ENCODE measurements around the gene PTMA. TPM values are rescaled to one million over a fixed set of nuclear protein-coding genes. Genes with fewer than 3 reads are reported as not detected.
"Not testable (repeated sequence)": the region's sequence is repeated elsewhere in the genome, so short reads cannot be mapped to it uniquely, and the experiment has no call there.

Gene PTMA
- polyA plus RNA-seq, 6 donors from 2014 or later = 1,295 to 2,538 (median 2,137) TPM

GRCh38 chr2:231709981-231710798 lies 1.9 kb downstream of the PTMA start:
- Mint-ChIP-seq H3K36me3 (peaks cover 7 to 16% of the 10 kb centered on the region in 2 donors), H3K4me1 (peaks cover 38 to 48% (median 44%) of the 10 kb centered on the region in 3 donors), H3K9me3 (peaks cover 0 to 3% (median 0%) of the 10 kb centered on the region in 7 donors), H3K27ac (peak overlapping the region; percentile 96 to 100 (median 99)), H3K4me3 (peak overlapping the region; percentile 90 to 100 (median 96)), H3K27me3 (no peaks in the 10 kb centered on the region)
- ATAC-seq (ENCODE audit: low read depth in 2 of 2) = peak; percentile 28
- DNase-seq = peak; percentile 92

GRCh38 chr2:231710799-231711676 lies 2.7 kb downstream of the PTMA start:
- ATAC-seq (ENCODE audit: low read depth in 2 of 2) (no peak), DNase-seq (peak; percentile 28)
- Mint-ChIP-seq H3K4me3 (peak overlapping the region; percentile 88 to 100 (median 92)), H3K27me3 (no peaks in the 10 kb centered on the region), H3K27ac (peak overlapping the region; percentile 100), H3K4me1 (peaks cover 45 to 49% (median 48%) of the 10 kb centered on the region in 3 donors), H3K36me3 (peaks cover 7 to 16% of the 10 kb centered on the region in 2 donors), H3K9me3 (peaks cover 0 to 3% (median 0%) of the 10 kb centered on the region in 7 donors)

- Mint-ChIP-seq H3K27me3 (no peaks in the 10 kb centered on the region), H3K27ac (peak overlapping the region; percentile 100), H3K4me1 (peaks cover 45 to 48% (median 46%) of the 10 kb centered on the region in 3 donors), H3K36me3 (peaks cover 7 to 16% of the 10 kb centered on the region in 2 donors), H3K9me3 (peaks cover 0 to 3% (median 0%) of the 10 kb centered on the region in 7 donors), H3K4me3 (peak overlapping the region; percentile 88 to 100 (median 92))
- no peak for ATAC-seq (ENCODE audit: low read depth in 2 of 2)
- DNase-seq = peak; percentile 34
Observed at GRCh38 chr2:231711677-231712450, 3.5 kb downstream of the PTMA start.

- Mint-ChIP-seq H3K4me1 (peaks cover 46 to 54% (median 50%) of the 10 kb centered on the region in 3 donors), H3K36me3 (peaks cover 7 to 16% of the 10 kb centered on the region in 2 donors), H3K4me3 (peak overlapping the region; percentile 88 to 97 (median 92)), H3K27ac (peak overlapping the region; percentile 100)
- H3K9me3 Mint-ChIP-seq, H3K27me3 Mint-ChIP-seq: not testable (repeated sequence)
- DNase-seq (peak; percentile 86), ATAC-seq (ENCODE audit: low read depth in 2 of 2) (peak; percentile 19 to 24)
Observed at GRCh38 chr2:231712451-231713021, 4.2 kb downstream of the PTMA start.

- peaks cover 46 to 63% (median 51%) of the 10 kb centered on the region in 3 donors for H3K4me1 Mint-ChIP-seq
- peak overlapping the region; percentile 33 to 94 (median 78) for H3K4me3 Mint-ChIP-seq
- H3K27ac Mint-ChIP-seq = peak overlapping the region; percentile 98 to 100 (median 100)
- not testable (repeated sequence) for H3K9me3 Mint-ChIP-seq; DNase-seq; H3K27me3 Mint-ChIP-seq; ATAC-seq (ENCODE audit: low read depth in 2 of 2)
- H3K36me3 Mint-ChIP-seq = peaks cover 7 to 16% of the 10 kb centered on the region in 2 donors
Observed at GRCh38 chr2:231713406-231713729, 5.0 kb downstream of the PTMA start.

GRCh38 chr2:231713730-231714638 lies 5.7 kb downstream of the PTMA start:
- ATAC-seq (ENCODE audit: low read depth in 2 of 2) = peak; percentile 11 to 15
- no peaks in the 10 kb centered on the region for H3K27me3 Mint-ChIP-seq
- peak overlapping the region; percentile 98 to 100 (median 100) for H3K27ac Mint-ChIP-seq

GRCh38 chr2:231714639-231715498 lies 6.5 kb downstream of the PTMA start:
- H3K27ac Mint-ChIP-seq = peak overlapping the region; percentile 87 to 100 (median 100)
- peak overlapping the region in 3 of 8 donors; percentile 22 to 60 (median 52) for H3K4me3 Mint-ChIP-seq
- DNase-seq (peak; percentile 70), ATAC-seq (ENCODE audit: low read depth in 2 of 2) (peak in 1 of 2 donors; percentile 12)
- peaks cover 0 to 4% (median 2%) of the 10 kb centered on the region in 7 donors for H3K9me3 Mint-ChIP-seq
- peaks cover 7 to 16% of the 10 kb centered on the region in 2 donors for H3K36me3 Mint-ChIP-seq
- peaks cover 48 to 64% (median 51%) of the 10 kb centered on the region in 3 donors for H3K4me1 Mint-ChIP-seq
- no peaks in the 10 kb centered on the region for H3K27me3 Mint-ChIP-seq

More at GRCh38 chr2:231713730-231714638, 5.7 kb downstream of the PTMA start:
- Mint-ChIP-seq H3K4me3 (peak overlapping the region; percentile 33 to 86 (median 70)), H3K36me3 (peaks cover 7 to 16% of the 10 kb centered on the region in 2 donors), H3K9me3 (peaks cover 0 to 4% (median 2%) of the 10 kb centered on the region in 7 donors), H3K4me1 (peaks cover 46 to 64% (median 51%) of the 10 kb centered on the region in 3 donors)
- peak; percentile 83 for DNase-seq

GRCh38 chr2:231715499-231715837 lies 7.1 kb downstream of the PTMA start:
- DNase-seq = no peak
- peak overlapping the region; percentile 15 to 100 (median 99) for H3K27ac Mint-ChIP-seq
- peaks cover 0 to 4% (median 2%) of the 10 kb centered on the region in 7 donors for H3K9me3 Mint-ChIP-seq
- H3K36me3 Mint-ChIP-seq = peaks cover 7 to 16% of the 10 kb centered on the region in 2 donors
- no peak for ATAC-seq (ENCODE audit: low read depth in 2 of 2)
- no peaks in the 10 kb centered on the region for H3K27me3 Mint-ChIP-seq
- H3K4me3 Mint-ChIP-seq = peak overlapping the region in 4 of 8 donors; percentile 4 to 52 (median 35)
- peaks cover 51 to 65% (median 51%) of the 10 kb centered on the region in 3 donors for H3K4me1 Mint-ChIP-seq

- peak; percentile 12 for DNase-seq
- H3K4me3 Mint-ChIP-seq = peak overlapping the region in 2 of 8 donors; percentile 22 to 52
- peaks cover 0 to 4% (median 2%) of the 10 kb centered on the region in 7 donors for H3K9me3 Mint-ChIP-seq
- H3K27ac Mint-ChIP-seq = peak overlapping the region in 5 of 6 donors; percentile 85 to 100 (median 94)
- no peak for ATAC-seq (ENCODE audit: low read depth in 2 of 2)
- H3K4me1 Mint-ChIP-seq = peaks cover 54 to 71% (median 56%) of the 10 kb centered on the region in 3 donors
- H3K36me3 Mint-ChIP-seq = peaks cover 7 to 16% of the 10 kb centered on the region in 2 donors
- H3K27me3 Mint-ChIP-seq = peaks cover 0 to 3% (median 0%) of the 10 kb centered on the region in 3 donors
Observed at GRCh38 chr2:231715988-231716616, 7.8 kb downstream of the PTMA start.

- peak overlapping the region; percentile 70 to 100 (median 86) for H3K27ac Mint-ChIP-seq
- ATAC-seq (ENCODE audit: low read depth in 2 of 2) (no peak), DNase-seq (peak; percentile 20)
- peaks cover 0 to 5% (median 0%) of the 10 kb centered on the region in 3 donors for H3K27me3 Mint-ChIP-seq
- H3K36me3 Mint-ChIP-seq = peaks cover 7 to 9% of the 10 kb centered on the region in 2 donors
- peaks cover 0 to 4% (median 2%) of the 10 kb centered on the region in 7 donors for H3K9me3 Mint-ChIP-seq
- peak overlapping the region in 2 of 8 donors; percentile 44 to 76 for H3K4me3 Mint-ChIP-seq
- H3K4me1 Mint-ChIP-seq = peaks cover 51 to 70% (median 54%) of the 10 kb centered on the region in 3 donors
Observed at GRCh38 chr2:231716666-231717280, 8.4 kb downstream of the PTMA start.

Measured in naive B cell (primary cell).